GM19395 (cell line): ENCODE data around the gene MS4A4E.
"Not testable (repeated sequence)": the region's sequence is repeated elsewhere in the genome, so short reads cannot be mapped to it uniquely, and the experiment has no call there.

Experiments
- ATAC-seq: cut with Tn5 transposase; IDR thresholded peaks from one replicate; pipeline ENCODE4 v1.9.1; 2021; ENCODE audit warnings: mild to moderate bottlenecking, moderate library complexity; ENCODE audit not compliant: unreplicated experiment

The MS4A4E gene

GRCh38 chr11:60221692-60222091, 21.2 kb downstream of the MS4A4E start:
- no peak for ATAC-seq

GRCh38 chr11:60221181-60221580, 21.8 kb downstream of the MS4A4E start:
- no peak for ATAC-seq

- ATAC-seq = no peak
Observed at GRCh38 chr11:60214386-60214785, 28.6 kb downstream of the MS4A4E start.

GRCh38 chr11:60211206-60211605, 31.7 kb downstream of the MS4A4E start:
- ATAC-seq = no peak

- no peak for ATAC-seq
Observed at GRCh38 chr11:60209977-60210376, 33.0 kb downstream of the MS4A4E start.

- no peak for ATAC-seq
Observed at GRCh38 chr11:60208951-60209350, 34.0 kb downstream of the MS4A4E start.

GRCh38 chr11:60208146-60208895, 34.6 kb downstream of the MS4A4E start:
- no peak for ATAC-seq

- no peak for ATAC-seq
Observed at GRCh38 chr11:60206616-60207015, 36.3 kb downstream of the MS4A4E start.

GRCh38 chr11:60204922-60205321, 38.0 kb downstream of the MS4A4E start:
- peak; percentile 78 for ATAC-seq

GRCh38 chr11:60201334-60201733, 41.6 kb downstream of the MS4A4E start:
- not testable (repeated sequence) for ATAC-seq

- ATAC-seq = no peak
Observed at GRCh38 chr11:60197442-60197841, 45.5 kb downstream of the MS4A4E start.

GRCh38 chr11:60195923-60196368, 47.0 kb downstream of the MS4A4E start:
- ATAC-seq = peak; percentile 73

- no peak for ATAC-seq
Observed at GRCh38 chr11:60194511-60194910, 48.4 kb downstream of the MS4A4E start.

GRCh38 chr11:60193687-60194433, 49.1 kb downstream of the MS4A4E start:
- peak; percentile 88 for ATAC-seq

GRCh38 chr11:60192564-60192963, 50.4 kb downstream of the MS4A4E start:
- ATAC-seq = not testable (repeated sequence)

- ATAC-seq = not testable (repeated sequence)
Observed at GRCh38 chr11:60188481-60188880, 54.5 kb downstream of the MS4A4E start.

- ATAC-seq = not testable (repeated sequence)
Observed at GRCh38 chr11:60186128-60186527, 56.8 kb downstream of the MS4A4E start.

- ATAC-seq = not testable (repeated sequence)
Observed at GRCh38 chr11:60185512-60185827, 57.5 kb downstream of the MS4A4E start.

- ATAC-seq = peak; percentile 79
Observed at GRCh38 chr11:60184824-60185511, 58.0 kb downstream of the MS4A4E start.

- ATAC-seq = no peak
Observed at GRCh38 chr11:60183591-60184205, 59.2 kb downstream of the MS4A4E start.
